Ishikawa (cell line): Measurements from ENCODE around the gene CYP8B1.

Experiments used
- CEBPB ChIP-seq: IDR thresholded peaks from 2 replicates; pipeline ENCODE4 v1.6.1; 2012
- CREB1 ChIP-seq: IDR thresholded peaks from 2 replicates; pipeline ENCODE4 v1.6.1; 2012; ENCODE audit warnings: low read depth
- EGR1 ChIP-seq: IDR thresholded peaks from 2 replicates; pipeline ENCODE4 v1.6.1; 2012
- EP300 ChIP-seq: IDR thresholded peaks from 2 replicates; pipeline ENCODE4 v1.6.1; 2012; ENCODE audit warnings: borderline replicate concordance
- FOXM1 ChIP-seq: IDR thresholded peaks from 2 replicates; pipeline ENCODE4 v1.6.1; 2012; ENCODE audit warnings: low read depth, borderline replicate concordance
- NFIC ChIP-seq: IDR thresholded peaks from 2 replicates; pipeline ENCODE4 v1.6.1; 2012
- RAD21 ChIP-seq: IDR thresholded peaks from 2 replicates; pipeline ENCODE4 v1.6.1; 2012; ENCODE audit warnings: low read depth
- REST ChIP-seq: IDR thresholded peaks from 2 replicates; pipeline ENCODE4 v1.6.1; 2012; ENCODE audit warnings: low read depth, mild to moderate bottlenecking
- TAF1 ChIP-seq: IDR thresholded peaks from 2 replicates; pipeline ENCODE4 v1.6.1; 2012; ENCODE audit warnings: low read depth, mild to moderate bottlenecking
- TCF12 ChIP-seq: IDR thresholded peaks from 2 replicates; pipeline ENCODE4 v1.6.1; 2012; ENCODE audit warnings: low read depth
- TEAD4 ChIP-seq: IDR thresholded peaks from 2 replicates; pipeline ENCODE4 v1.6.1; 2012
- YY1 ChIP-seq: IDR thresholded peaks from 2 replicates; pipeline ENCODE4 v1.6.1; 2012; ENCODE audit warnings: low read depth
- ZBTB7A ChIP-seq: IDR thresholded peaks from 2 replicates; pipeline ENCODE4 v1.6.1; 2012; ENCODE audit warnings: low read depth
- TF ChIP-seq, protein P1 (sequence below): IDR thresholded peaks from 2 replicates; pipeline ENCODE4 v1.6.1; 2012
- TF ChIP-seq, protein P2 (sequence below): IDR thresholded peaks from 2 replicates; pipeline ENCODE4 v1.6.1; 2012

The CYP8B1 gene

DNA sequence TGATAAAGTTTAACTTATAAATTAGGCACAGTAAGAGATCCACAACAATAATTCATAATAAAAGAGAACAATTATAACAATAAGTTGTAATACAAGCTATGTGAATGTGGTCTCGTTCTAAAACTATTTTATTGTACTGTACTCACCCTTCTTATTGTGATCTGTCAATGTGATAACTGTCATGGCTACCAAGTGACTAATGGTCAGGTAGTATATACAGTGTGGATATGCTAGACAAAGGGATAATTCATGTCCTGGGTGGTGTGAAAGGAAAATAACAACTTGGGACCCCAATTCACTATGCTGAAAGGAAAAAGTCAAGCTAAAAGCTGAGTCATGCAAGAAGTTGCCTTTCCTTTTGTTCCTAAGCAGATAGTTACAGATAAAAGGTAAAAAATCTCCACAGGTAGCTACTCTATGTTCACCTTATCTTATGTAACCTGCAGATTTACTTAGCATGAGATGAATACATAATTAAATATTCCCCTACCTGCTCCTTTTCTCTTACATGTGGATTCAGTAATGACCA, 10.7 kb upstream of the CYP8B1 start:
- TF ChIP-seq EP300 = no peak
- no peak for TF ChIP-seq FOXM1
- TF ChIP-seq CREB1 = no peak
- no peak for TF ChIP-seq NFIC
- no peak for TF ChIP-seq RAD21
- TF ChIP-seq TAF1 = no peak
- TF ChIP-seq TEAD4 = no peak
- no peak for TF ChIP-seq TCF12
- TF ChIP-seq YY1 = no peak
- TF ChIP-seq ZBTB7A = no peak
- no peak for TF ChIP-seq CEBPB

GRCh38 chr3:42884324-42884723, 8.6 kb upstream of the CYP8B1 start:
- TF ChIP-seq, protein P1, sequence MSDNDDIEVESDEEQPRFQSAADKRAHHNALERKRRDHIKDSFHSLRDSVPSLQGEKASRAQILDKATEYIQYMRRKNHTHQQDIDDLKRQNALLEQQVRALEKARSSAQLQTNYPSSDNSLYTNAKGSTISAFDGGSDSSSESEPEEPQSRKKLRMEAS = no peak
- TF ChIP-seq EP300 (no peak), RAD21 (no peak), NFIC (no peak), YY1 (no peak), TAF1 (no peak), FOXM1 (no peak), CREB1 (no peak), TEAD4 (no peak), TCF12 (no peak), CEBPB (no peak), ZBTB7A (no peak)
- TF ChIP-seq, protein P2, sequence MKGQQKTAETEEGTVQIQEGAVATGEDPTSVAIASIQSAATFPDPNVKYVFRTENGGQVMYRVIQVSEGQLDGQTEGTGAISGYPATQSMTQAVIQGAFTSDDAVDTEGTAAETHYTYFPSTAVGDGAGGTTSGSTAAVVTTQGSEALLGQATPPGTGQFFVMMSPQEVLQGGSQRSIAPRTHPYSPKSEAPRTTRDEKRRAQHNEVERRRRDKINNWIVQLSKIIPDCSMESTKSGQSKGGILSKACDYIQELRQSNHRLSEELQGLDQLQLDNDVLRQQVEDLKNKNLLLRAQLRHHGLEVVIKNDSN = no peak

DNA sequence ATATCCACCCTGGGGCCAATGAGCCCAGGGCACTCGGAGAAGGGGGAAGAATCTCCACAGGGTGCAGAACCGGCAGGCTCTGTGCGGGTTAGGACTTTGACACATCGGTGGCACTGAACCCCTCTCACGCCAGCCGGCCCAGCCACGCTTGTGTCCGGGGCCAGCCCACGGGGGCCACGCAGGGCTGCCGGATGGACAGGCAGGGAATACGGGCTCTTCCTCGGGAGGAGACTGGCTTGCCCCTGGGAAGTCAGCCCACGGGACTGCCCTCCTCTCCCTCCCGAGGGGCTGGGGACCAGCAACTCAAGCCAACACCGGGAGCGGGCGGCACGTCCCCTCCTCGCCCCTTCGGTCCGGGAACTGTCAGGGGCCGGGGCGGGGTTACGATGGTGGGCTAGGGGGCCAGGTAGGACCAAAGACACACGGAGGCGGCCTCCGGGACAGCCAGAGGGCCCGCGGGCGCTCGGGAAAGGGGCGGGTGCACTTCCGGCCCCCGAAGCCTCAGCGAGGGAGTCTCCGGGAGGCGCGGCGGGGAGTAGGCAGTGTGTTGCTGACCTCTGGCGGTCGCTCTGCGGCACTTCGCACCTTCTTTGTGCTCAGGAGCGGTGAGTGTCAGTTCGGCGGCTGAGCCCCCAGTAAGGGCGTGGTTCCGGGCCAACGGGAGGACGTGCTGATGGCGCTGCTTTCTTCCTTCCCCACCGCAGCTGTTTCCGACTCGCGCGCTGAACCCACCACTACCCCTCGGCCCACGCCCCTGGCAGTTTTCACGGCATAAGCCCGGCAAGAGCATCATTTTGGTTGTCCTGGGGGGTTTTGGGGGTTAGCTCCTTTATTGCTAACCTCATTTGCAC, 5.1 kb upstream of the CYP8B1 start:
- TF ChIP-seq EGR1 = no peak
- no peak for TF ChIP-seq NFIC
- TF ChIP-seq RAD21 = peak; percentile 95
- TF ChIP-seq ZBTB7A = no peak
- no peak for TF ChIP-seq CEBPB

- no peak for TF ChIP-seq TAF1
- TF ChIP-seq CREB1 = no peak
- TF ChIP-seq, protein P2 = no peak
- TF ChIP-seq ZBTB7A = no peak
- no peak for TF ChIP-seq RAD21
- no peak for TF ChIP-seq EP300
- no peak for TF ChIP-seq NFIC
- TF ChIP-seq CEBPB = no peak
- no peak for TF ChIP-seq FOXM1
- TF ChIP-seq REST = no peak
- TF ChIP-seq TEAD4 = no peak
- TF ChIP-seq, protein P1 = no peak
- no peak for TF ChIP-seq EGR1
- no peak for TF ChIP-seq TCF12
- TF ChIP-seq YY1 = no peak
These were observed 4.5 kb upstream of the CYP8B1 start for GRCh38 chr3:42880183-42880582.

DNA sequence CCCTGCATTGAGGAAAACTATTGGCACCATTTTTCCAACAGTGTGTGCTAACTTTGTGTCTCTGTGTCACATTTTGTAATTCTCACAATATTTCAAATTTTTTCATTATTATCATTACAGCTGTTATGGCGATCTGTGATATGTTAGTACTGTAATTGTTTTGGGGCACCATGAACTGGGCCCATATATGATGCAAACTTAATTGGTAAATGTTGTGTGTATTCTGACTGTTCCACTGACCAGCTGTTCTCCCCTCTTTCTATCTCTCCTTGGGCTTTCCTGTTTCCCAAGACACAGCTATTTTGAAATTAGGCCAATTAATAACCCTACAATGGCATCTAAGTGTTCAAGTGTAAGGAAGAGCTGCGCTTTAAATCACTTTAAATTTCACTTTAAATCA, 2.2 kb upstream of the CYP8B1 start:
- no peak for TF ChIP-seq EP300
- TF ChIP-seq YY1 = no peak
- TF ChIP-seq EGR1 = no peak
- no peak for TF ChIP-seq CREB1
- TF ChIP-seq CEBPB = no peak
- no peak for TF ChIP-seq FOXM1
- TF ChIP-seq, protein P2 = no peak
- no peak for TF ChIP-seq TEAD4
- no peak for TF ChIP-seq RAD21
- TF ChIP-seq NFIC = no peak
- TF ChIP-seq ZBTB7A = no peak

DNA sequence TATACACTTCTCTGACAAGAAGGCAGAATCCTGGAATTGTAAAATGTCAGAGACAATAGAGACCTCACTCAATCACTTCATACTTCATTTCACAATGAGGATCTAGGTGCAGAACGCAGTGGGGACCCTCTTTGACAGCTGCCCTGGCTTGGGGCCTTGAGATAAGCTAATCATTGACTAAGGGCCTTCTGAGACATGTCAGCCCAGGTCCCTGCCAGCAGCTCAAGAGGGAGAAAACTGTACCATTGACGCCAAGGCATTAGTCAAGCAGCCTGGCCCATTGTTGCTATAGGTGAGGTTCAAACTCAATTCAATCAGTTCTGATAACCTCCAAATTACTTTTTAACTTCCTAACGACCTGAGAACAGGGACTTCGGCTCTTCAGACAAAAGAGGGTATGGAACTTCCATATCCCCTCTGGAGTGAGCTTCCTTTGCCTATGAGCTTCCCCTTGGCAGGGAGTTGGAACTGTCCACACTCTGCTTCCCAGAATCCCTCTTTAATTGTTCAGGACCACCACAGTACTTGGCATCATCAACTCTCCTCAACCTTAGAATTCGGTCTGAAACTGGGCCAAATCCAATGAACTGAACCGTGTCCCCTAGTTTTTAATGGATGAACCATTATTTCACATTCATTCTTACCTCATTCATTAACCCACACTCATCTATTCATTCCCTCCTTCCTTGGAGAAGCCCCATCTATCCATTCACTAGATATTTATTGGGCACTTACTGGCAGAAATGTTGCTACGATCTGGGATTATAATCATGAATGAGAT, 1.5 kb upstream of the CYP8B1 start:
- TF ChIP-seq ZBTB7A (no peak), RAD21 (no peak), REST (no peak), TEAD4 (no peak), TCF12 (no peak), YY1 (no peak), EP300 (no peak), FOXM1 (no peak), CREB1 (no peak), NFIC (no peak), CEBPB (no peak), TAF1 (no peak), EGR1 (no peak)
- TF ChIP-seq, protein P1 = no peak
- TF ChIP-seq, protein P2 = no peak
